Peyer's patch (tissue), 4 donors: Measurements from ENCODE around the gene PDE4B. TPM values are rescaled to one million over a fixed set of nuclear protein-coding genes. Genes with fewer than 3 reads are reported as not detected.

Experiments
- DNase-seq, 3 donors: peaks; one replicate each; pipeline ENCODE4 v3.0.0-alpha.2; 2017 to 2019
- H3K27ac ChIP-seq, 4 donors: fragments of 200-600 bp; sonication (generic); one replicate each; pipeline ENCODE4 v1.5.1; 2016 to 2019
- H3K27me3 ChIP-seq, 2 donors: fragments of 200-600 bp; sonication (generic); one replicate each; pipeline ENCODE4 v1.5.1; 2019
- H3K36me3 ChIP-seq, 3 donors: fragments of 200-600 bp; sonication (generic); one replicate each; pipeline ENCODE4 v1.5.1; 2016 to 2019
- H3K4me1 ChIP-seq, 4 donors: fragments of 200-600 bp; sonication (generic); one replicate each; pipeline ENCODE4 v1.5.1; 2016 to 2019
- H3K4me3 ChIP-seq, 4 donors: fragments of 200-600 bp; sonication (generic); 1 replicate in 3 of 4; 2 replicates in 1 of 4; pipeline ENCODE4 v1.5.1; 2016 to 2019; ENCODE audit warnings: mild to moderate bottlenecking in 1 of 4
- H3K9me3 ChIP-seq, 4 donors: fragments of 200-600 bp; sonication (generic); one replicate each; pipeline ENCODE4 v1.5.1; 2016 to 2019; ENCODE audit warnings: mild to moderate bottlenecking in 1 of 4
- POLR2A ChIP-seq, 2 donors: fragments of 450-650 bp; IDR thresholded peaks; one replicate each; pipeline ENCODE4 v1.5.1; 2017; ENCODE audit warnings: antibody characterized with exemption in 2 of 2, mild to moderate bottlenecking in 2 of 2, moderate library complexity in 2 of 2
- total RNA-seq, 4 donors: library from RNA; depleted of rRNA; stranded (reverse); fragments of >200 nt; gene quantifications; one replicate each; pipeline ENCODE4 v1.1.0, GENCODE V29; 2016
- TF ChIP-seq, protein P1 (sequence below), 6 experiments: fragments of 450-650 bp in 4 of 6; fragments of 200-600 bp in 2 of 6; sonication (generic) in 1 of 6; IDR thresholded peaks; one replicate each; pipeline ENCODE4 v1.5.1; 2017 to 2019; ENCODE audit warnings: antibody characterized with exemption in 6 of 6, mild to moderate bottlenecking in 3 of 6, moderate library complexity in 1 of 6

Gene PDE4B
- total RNA-seq, 4 donors from 2014 or later = 2.1 to 96.6 (median 9.6) TPM

GRCh38 chr1:66372522-66373101, 579.9 kb downstream of the PDE4B start:
- Histone ChIP-seq H3K27ac (peak overlapping the region; percentile 49 to 77 (median 60)), H3K9me3 (no peaks in the 10 kb centered on the region), H3K36me3 (peaks cover 0 to 15% (median 0%) of the 10 kb centered on the region in 3 donors), H3K4me3 (no peak overlapping the region), H3K4me1 (peaks cover 0 to 27% (median 9%) of the 10 kb centered on the region in 4 donors), H3K27me3 (no peaks in the 10 kb centered on the region)
- no peak for DNase-seq
- TF ChIP-seq POLR2A (IDR thresholded peaks at IDR 0.05) = no peak
- TF ChIP-seq, protein P1, sequence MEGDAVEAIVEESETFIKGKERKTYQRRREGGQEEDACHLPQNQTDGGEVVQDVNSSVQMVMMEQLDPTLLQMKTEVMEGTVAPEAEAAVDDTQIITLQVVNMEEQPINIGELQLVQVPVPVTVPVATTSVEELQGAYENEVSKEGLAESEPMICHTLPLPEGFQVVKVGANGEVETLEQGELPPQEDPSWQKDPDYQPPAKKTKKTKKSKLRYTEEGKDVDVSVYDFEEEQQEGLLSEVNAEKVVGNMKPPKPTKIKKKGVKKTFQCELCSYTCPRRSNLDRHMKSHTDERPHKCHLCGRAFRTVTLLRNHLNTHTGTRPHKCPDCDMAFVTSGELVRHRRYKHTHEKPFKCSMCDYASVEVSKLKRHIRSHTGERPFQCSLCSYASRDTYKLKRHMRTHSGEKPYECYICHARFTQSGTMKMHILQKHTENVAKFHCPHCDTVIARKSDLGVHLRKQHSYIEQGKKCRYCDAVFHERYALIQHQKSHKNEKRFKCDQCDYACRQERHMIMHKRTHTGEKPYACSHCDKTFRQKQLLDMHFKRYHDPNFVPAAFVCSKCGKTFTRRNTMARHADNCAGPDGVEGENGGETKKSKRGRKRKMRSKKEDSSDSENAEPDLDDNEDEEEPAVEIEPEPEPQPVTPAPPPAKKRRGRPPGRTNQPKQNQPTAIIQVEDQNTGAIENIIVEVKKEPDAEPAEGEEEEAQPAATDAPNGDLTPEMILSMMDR (IDR thresholded peaks at IDR 0.05) = no peak

GRCh38 chr1:66373157-66373591, 580.5 kb downstream of the PDE4B start:
- Histone ChIP-seq H3K4me1 (peaks cover 0 to 27% (median 9%) of the 10 kb centered on the region in 4 donors), H3K9me3 (no peaks in the 10 kb centered on the region), H3K27me3 (no peaks in the 10 kb centered on the region), H3K4me3 (no peak overlapping the region), H3K27ac (peak overlapping the region; percentile 50 to 77 (median 63)), H3K36me3 (peaks cover 0 to 15% (median 0%) of the 10 kb centered on the region in 3 donors)
- no peak for TF ChIP-seq POLR2A (IDR thresholded peaks at IDR 0.05)
- TF ChIP-seq, protein P1 (IDR thresholded peaks at IDR 0.05) = no peak
- no peak for DNase-seq

DNA sequence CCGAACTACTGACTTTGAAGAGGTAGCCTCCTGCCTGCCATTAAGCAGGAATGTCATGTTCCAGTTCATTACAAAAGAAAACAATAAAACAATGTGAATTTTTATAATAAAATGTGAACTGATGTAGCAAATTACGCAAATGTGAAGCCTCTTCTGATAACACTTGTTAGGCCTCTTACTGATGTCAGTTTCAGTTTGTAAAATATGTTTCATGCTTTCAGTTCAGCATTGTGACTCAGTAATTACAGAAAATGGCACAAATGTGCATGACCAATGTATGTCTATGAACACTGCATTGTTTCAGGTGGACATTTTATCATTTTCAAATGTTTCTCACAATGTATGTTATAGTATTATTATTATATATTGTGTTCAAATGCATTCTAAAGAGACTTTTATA, 581.5 kb downstream of the PDE4B start:
- Histone ChIP-seq H3K27me3 (no peaks in the 10 kb centered on the region), H3K4me1 (peaks cover 0 to 27% (median 9%) of the 10 kb centered on the region in 4 donors), H3K27ac (peak overlapping the region; percentile 50 to 77 (median 63)), H3K4me3 (no peak overlapping the region), H3K36me3 (peaks cover 0 to 6% (median 0%) of the 10 kb centered on the region in 3 donors), H3K9me3 (no peaks in the 10 kb centered on the region)
- no peak for TF ChIP-seq POLR2A (IDR thresholded peaks at IDR 0.05)
- TF ChIP-seq, protein P1 (IDR thresholded peaks at IDR 0.05) = no peak
- DNase-seq = no peak

- H3K36me3 ChIP-seq = peaks cover 0 to 1% (median 0%) of the 10 kb centered on the region in 3 donors
- H3K27me3 ChIP-seq = no peaks in the 10 kb centered on the region
- H3K4me1 ChIP-seq = peaks cover 0 to 27% (median 9%) of the 10 kb centered on the region in 4 donors
- no peak overlapping the region for H3K4me3 ChIP-seq
- no peaks in the 10 kb centered on the region for H3K9me3 ChIP-seq
- no peak for DNase-seq
- H3K27ac ChIP-seq = peak overlapping the region; percentile 50 to 77 (median 63)
- TF ChIP-seq, protein P1 (IDR thresholded peaks at IDR 0.05) = no peak
- no peak for TF ChIP-seq POLR2A (IDR thresholded peaks at IDR 0.05)
These were observed 581.9 kb downstream of the PDE4B start for GRCh38 chr1:66374561-66375111.

- Histone ChIP-seq H3K4me1 (peaks cover 0 to 27% (median 9%) of the 10 kb centered on the region in 4 donors), H3K27me3 (no peaks in the 10 kb centered on the region), H3K27ac (peak overlapping the region; percentile 50 to 77 (median 63)), H3K4me3 (no peak overlapping the region), H3K9me3 (no peaks in the 10 kb centered on the region), H3K36me3 (no peaks in the 10 kb centered on the region)
- TF ChIP-seq, protein P1 (IDR thresholded peaks at IDR 0.05) = no peak
- no peak for TF ChIP-seq POLR2A (IDR thresholded peaks at IDR 0.05)
- DNase-seq = no peak
These were observed 582.4 kb downstream of the PDE4B start for GRCh38 chr1:66375125-66375524.
